ENCODE results near the gene ZNF234. TPM values are rescaled to one million over a fixed set of nuclear protein-coding genes. Genes with fewer than 3 reads are reported as not detected.
"Not testable (repeated sequence)": the region's sequence is repeated elsewhere in the genome, so short reads cannot be mapped to it uniquely, and the experiment has no call there.

The ZNF234 gene
- total RNA-seq, 2 donors from 2014 or later, result 6.0 TPM

DNA sequence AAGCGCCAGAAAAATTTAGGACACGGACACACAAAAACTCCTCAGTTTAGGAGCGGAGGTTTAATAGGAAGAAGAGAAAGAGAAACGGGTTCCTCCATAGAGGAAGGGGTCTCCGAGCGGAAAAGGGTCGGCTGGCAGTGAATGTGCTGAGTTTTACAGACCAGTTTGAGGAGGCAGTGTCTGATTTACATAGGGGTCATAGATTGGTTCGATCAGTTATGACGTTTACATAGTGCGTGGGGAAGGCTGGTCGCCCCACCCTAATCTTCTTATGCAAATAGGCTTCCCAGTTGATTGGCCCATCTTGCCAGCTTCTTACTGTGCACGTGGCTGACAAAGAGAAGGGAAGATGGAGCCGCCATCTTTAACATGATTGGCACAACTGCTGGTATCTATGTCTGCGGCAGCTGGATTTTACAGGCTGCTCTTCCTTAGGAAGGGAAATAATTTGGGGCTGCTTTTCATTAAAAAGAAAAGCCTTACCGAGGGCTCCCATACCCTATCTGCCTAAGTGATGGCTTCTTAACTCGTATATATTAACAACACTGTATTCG, 29.4 kb upstream of the ZNF234 start:
- peaks cover 14 to 33% of the 10 kb centered on the region in 2 donors for H3K9me3 ChIP-seq
- H3K4me1 ChIP-seq, result peaks cover 0 to 18% of the 10 kb centered on the region in 2 donors
- H3K27ac ChIP-seq, result no peak overlapping the region
- no peak for DNase-seq (ENCODE audit: low spot score)
- peak overlapping the region; percentile 69 to 84 for H3K4me3 ChIP-seq
- TF ChIP-seq, protein P1, sequence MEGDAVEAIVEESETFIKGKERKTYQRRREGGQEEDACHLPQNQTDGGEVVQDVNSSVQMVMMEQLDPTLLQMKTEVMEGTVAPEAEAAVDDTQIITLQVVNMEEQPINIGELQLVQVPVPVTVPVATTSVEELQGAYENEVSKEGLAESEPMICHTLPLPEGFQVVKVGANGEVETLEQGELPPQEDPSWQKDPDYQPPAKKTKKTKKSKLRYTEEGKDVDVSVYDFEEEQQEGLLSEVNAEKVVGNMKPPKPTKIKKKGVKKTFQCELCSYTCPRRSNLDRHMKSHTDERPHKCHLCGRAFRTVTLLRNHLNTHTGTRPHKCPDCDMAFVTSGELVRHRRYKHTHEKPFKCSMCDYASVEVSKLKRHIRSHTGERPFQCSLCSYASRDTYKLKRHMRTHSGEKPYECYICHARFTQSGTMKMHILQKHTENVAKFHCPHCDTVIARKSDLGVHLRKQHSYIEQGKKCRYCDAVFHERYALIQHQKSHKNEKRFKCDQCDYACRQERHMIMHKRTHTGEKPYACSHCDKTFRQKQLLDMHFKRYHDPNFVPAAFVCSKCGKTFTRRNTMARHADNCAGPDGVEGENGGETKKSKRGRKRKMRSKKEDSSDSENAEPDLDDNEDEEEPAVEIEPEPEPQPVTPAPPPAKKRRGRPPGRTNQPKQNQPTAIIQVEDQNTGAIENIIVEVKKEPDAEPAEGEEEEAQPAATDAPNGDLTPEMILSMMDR (IDR thresholded peaks at IDR 0.05), result no peak
- H3K36me3 ChIP-seq, result peaks cover 23% of the 10 kb centered on the region
- H3K27me3 ChIP-seq, result no peaks in the 10 kb centered on the region

DNA sequence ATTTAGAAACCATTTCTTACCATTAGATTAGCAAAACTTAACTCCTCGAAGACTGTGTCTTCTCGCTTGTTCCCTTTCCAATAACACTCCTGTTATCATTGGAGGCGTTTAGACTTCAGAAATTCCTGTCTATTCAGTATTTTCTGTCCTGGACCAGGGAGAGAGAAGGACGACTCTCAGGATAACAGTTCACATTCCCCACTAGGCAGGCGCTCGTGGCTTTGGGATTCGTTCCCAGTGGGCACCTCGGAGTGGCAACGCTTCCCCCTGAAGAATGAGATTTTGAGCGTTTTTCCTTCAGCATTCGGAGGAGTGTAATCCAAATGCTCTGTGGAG, 28.6 kb upstream of the ZNF234 start:
- Histone ChIP-seq H3K36me3 (peaks cover 23% of the 10 kb centered on the region), H3K4me1 (peaks cover 0 to 18% of the 10 kb centered on the region in 2 donors), H3K27ac (peak overlapping the region; percentile 42 to 59), H3K27me3 (no peaks in the 10 kb centered on the region), H3K9me3 (peaks cover 12 to 25% of the 10 kb centered on the region in 2 donors), H3K4me3 (peak overlapping the region; percentile 69 to 84)
- DNase-seq (ENCODE audit: low spot score), result no peak
- TF ChIP-seq, protein P1 (IDR thresholded peaks at IDR 0.05), result no peak

DNA sequence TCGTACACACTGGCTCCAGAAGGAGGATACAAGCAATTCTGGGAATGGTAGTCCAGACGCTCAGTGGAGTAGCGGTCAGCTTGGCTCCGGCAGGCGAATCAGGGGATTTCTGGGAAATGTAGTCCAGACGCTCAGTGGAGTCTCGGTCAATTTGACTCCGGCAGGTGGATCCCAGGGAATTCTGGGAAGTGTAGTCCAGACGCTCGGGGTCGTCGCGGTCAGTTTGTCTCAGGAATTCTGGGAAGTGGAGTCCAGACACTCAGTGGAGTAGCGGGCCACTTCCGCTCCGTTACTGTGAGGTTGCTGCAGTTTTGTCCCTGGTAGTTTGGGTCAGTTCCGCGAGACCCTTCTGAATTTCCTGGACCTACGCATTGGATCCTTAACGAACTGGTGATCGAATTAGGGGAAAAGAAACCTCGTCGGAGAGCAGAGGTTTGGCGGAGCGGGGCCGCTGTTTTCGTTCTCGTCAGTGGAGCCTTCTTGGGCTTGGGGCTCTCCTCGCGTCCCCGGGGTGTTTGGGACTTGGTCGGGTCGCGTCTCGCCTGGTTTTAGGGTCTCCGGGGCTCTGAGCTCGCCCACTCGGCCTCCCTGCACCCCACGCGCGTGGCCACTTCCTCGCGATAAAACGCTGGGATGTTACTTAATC, 28.1 kb upstream of the ZNF234 start, which contains the start of gene ZNF225:
TSS of gene ZNF225 (plus strand) at position 262 of the 646 bp plus-strand sequence. CDS start 2,429 bp downstream, outside the sequence.
- Histone ChIP-seq H3K27ac (peak within 1 kb of the TSS; percentile 70 to 80), H3K27me3 (no peaks in the 10 kb centered on the region), H3K4me3 (peak within 1 kb of the TSS; percentile 69 to 84), H3K4me1 (peaks cover 0 to 18% of the 10 kb centered on the region in 2 donors), H3K36me3 (peaks cover 23% of the 10 kb centered on the region), H3K9me3 (peaks cover 8 to 20% of the 10 kb centered on the region in 2 donors)
- peak; percentile 98 for DNase-seq (ENCODE audit: low spot score)
- TF ChIP-seq, protein P1 (IDR thresholded peaks at IDR 0.05), result no peak

DNA sequence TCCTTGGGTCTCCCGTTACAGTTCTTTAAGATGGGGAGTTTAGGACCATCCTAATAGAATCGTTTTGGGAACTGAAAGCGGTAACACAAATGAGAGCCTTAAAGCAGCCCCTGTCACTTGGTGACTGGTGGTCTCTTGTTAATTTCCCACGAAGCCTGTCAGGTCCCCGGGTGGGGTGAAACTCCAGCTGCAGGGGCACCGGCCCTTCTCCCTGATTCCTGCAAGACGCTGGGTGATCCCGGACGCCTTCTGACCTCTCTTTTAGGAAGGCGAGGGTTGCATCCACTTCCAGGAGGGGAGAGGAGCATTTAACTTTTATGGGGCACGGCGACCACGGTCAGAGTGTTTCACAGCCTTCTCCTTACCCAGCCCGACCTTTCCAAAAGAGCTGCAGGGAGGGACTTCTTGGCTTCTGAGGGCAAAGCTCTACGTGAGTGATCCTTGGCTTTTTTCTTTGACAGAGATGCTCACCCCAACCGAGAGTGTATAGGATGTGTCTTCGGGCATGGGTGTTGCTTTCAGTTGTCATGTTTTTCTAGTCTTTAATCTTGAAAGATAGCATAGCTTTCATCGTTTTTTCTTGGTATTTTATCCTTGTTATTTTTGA, 27.5 kb upstream of the ZNF234 start:
- Histone ChIP-seq H3K9me3 (peaks cover 7 to 16% of the 10 kb centered on the region in 2 donors), H3K36me3 (peaks cover 26% of the 10 kb centered on the region), H3K27me3 (no peaks in the 10 kb centered on the region), H3K27ac (peak overlapping the region; percentile 70 to 80), H3K4me1 (peaks cover 0 to 18% of the 10 kb centered on the region in 2 donors), H3K4me3 (peak overlapping the region; percentile 69 to 84)
- no peak for DNase-seq (ENCODE audit: low spot score)
- TF ChIP-seq, protein P1 (IDR thresholded peaks at IDR 0.05), result no peak

DNA sequence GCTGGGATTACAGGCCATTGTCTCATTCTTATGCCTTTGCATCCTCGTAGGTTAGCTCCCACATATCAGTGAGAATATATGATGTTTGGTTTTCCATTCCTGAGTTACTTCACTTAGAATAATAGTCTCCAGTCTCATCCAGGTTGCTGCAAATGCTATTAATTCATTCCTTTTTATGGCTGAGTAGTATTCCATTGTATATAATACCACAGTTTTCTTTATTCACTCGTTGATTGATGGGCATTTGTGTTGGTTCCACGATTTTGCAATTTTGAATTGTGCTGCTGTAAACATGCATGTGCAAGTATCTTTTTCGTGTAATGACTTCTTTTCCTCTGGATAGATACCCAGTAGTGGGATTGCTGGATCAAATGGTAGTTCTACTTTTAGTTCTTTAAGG, 20.2 kb upstream of the ZNF234 start:
- H3K27ac ChIP-seq, H3K9me3 ChIP-seq: not testable (repeated sequence)

DNA sequence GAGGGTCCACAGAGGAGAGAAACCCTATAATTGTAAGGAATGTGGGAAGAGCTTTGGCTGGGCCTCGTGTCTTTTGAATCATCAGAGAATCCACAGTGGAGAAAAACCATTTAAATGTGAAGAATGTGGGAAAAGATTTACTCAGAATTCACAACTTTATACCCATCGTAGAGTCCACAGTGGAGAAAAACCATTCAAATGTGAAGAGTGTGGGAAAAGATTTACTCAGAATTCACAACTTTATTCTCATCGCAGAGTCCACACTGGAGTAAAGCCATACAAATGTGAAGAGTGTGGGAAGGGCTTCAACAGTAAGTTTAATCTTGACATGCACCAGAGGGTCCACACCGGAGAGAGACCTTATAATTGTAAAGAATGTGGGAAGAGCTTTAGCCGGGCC, 9.4 kb upstream of the ZNF234 start:
- Histone ChIP-seq H3K9me3 (peaks cover 0 to 22% of the 10 kb centered on the region in 2 donors), H3K36me3 (peaks cover 48% of the 10 kb centered on the region)

More for the DNA sequence above, 20.2 kb upstream of the ZNF234 start:
- not testable (repeated sequence) for DNase-seq (ENCODE audit: low spot score); H3K4me1 ChIP-seq; H3K27me3 ChIP-seq; H3K4me3 ChIP-seq
- peaks cover 82% of the 10 kb centered on the region for H3K36me3 ChIP-seq

More for the DNA sequence above, 9.4 kb upstream of the ZNF234 start:
- Histone ChIP-seq H3K27ac (no peak overlapping the region), H3K4me3 (no peak overlapping the region), H3K4me1 (no peaks in the 10 kb centered on the region), H3K27me3 (no peaks in the 10 kb centered on the region)
- TF ChIP-seq, protein P1 (IDR thresholded peaks at IDR 0.05), result no peak
- DNase-seq (ENCODE audit: low spot score), result no peak
